Osteocyte (in vitro differentiated cells): ENCODE data around the gene KCTD16. TPM values are rescaled to one million over a fixed set of nuclear protein-coding genes. Genes with fewer than 3 reads are reported as not detected.

ENCODE experiments used
- DNase-seq: peaks from one replicate; pipeline ENCODE4 v3.0.0; 2021; ENCODE audit warnings: mixed read lengths; ENCODE audit not compliant: unreplicated experiment; ENCODE audit errors: extremely low spot score
- H3K27ac Mint-ChIP-seq: one replicate; pipeline ENCODE4 v1.8.0; 2021; ENCODE audit warnings: mild to moderate bottlenecking, mixed read lengths; ENCODE audit not compliant: unreplicated experiment
- H3K27me3 Mint-ChIP-seq: one replicate; pipeline ENCODE4 v1.8.0; 2021; ENCODE audit warnings: mixed read lengths; ENCODE audit not compliant: unreplicated experiment
- H3K36me3 Mint-ChIP-seq: one replicate; pipeline ENCODE4 v1.8.0; 2021; ENCODE audit warnings: mixed read lengths; ENCODE audit not compliant: unreplicated experiment
- H3K4me1 Mint-ChIP-seq: one replicate; pipeline ENCODE4 v1.8.0; 2021; ENCODE audit warnings: mixed read lengths; ENCODE audit not compliant: unreplicated experiment
- H3K4me3 Mint-ChIP-seq: one replicate; pipeline ENCODE4 v1.8.0; 2021; ENCODE audit warnings: mild to moderate bottlenecking, moderate library complexity, mixed read lengths; ENCODE audit not compliant: unreplicated experiment
- H3K9me3 Mint-ChIP-seq: one replicate; pipeline ENCODE4 v1.8.0; 2021; ENCODE audit warnings: mixed read lengths; ENCODE audit not compliant: unreplicated experiment
- total RNA-seq: library from RNA; stranded (reverse); gene quantifications from 2 replicates; pipeline ENCODE4 v1.2.1, GENCODE V29; 2021
- TF ChIP-seq, protein P1 (sequence below): fragments of 200-600 bp; sonication (generic); IDR thresholded peaks from 2 replicates; pipeline ENCODE4 v1.5.0; 2021; ENCODE audit warnings: antibody characterized with exemption, mild to moderate bottlenecking, moderate library complexity

The KCTD16 gene
- total RNA-seq, 1 donor from 2014 or later: 0.51 TPM

DNA sequence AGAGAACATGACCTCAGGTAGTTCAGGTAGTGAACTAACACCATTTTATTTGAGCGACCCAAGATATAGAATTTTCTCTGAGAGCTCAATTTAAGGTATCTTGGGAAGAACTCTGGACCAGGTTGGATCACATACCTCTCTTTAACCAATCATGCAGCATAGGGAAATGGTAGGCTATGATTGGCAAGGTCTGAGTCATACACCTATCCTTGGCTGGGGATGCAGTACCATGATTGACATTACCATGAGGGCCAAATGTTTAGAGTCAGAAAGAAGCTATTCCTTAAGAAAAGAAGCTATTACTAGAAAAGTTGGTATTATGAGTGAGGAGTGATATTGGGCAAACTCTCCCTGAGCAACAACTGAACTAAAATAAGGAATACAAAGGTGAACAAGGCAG, 258.7 kb downstream of the KCTD16 start:
- Mint-ChIP-seq H3K27me3 (no peaks in the 10 kb centered on the region), H3K4me1 (no peaks in the 10 kb centered on the region), H3K4me3 (no peak overlapping the region), H3K27ac (no peak overlapping the region), H3K36me3 (no peaks in the 10 kb centered on the region), H3K9me3 (no peaks in the 10 kb centered on the region)
- DNase-seq: no peak
- TF ChIP-seq, protein P1, sequence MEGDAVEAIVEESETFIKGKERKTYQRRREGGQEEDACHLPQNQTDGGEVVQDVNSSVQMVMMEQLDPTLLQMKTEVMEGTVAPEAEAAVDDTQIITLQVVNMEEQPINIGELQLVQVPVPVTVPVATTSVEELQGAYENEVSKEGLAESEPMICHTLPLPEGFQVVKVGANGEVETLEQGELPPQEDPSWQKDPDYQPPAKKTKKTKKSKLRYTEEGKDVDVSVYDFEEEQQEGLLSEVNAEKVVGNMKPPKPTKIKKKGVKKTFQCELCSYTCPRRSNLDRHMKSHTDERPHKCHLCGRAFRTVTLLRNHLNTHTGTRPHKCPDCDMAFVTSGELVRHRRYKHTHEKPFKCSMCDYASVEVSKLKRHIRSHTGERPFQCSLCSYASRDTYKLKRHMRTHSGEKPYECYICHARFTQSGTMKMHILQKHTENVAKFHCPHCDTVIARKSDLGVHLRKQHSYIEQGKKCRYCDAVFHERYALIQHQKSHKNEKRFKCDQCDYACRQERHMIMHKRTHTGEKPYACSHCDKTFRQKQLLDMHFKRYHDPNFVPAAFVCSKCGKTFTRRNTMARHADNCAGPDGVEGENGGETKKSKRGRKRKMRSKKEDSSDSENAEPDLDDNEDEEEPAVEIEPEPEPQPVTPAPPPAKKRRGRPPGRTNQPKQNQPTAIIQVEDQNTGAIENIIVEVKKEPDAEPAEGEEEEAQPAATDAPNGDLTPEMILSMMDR: no peak

GRCh38 chr5:144429905-144430304, 259.2 kb downstream of the KCTD16 start:
- H3K27me3 Mint-ChIP-seq: no peaks in the 10 kb centered on the region
- H3K27ac Mint-ChIP-seq: no peak overlapping the region
- H3K4me3 Mint-ChIP-seq: no peak overlapping the region
- no peak for DNase-seq
- no peaks in the 10 kb centered on the region for H3K36me3 Mint-ChIP-seq
- H3K4me1 Mint-ChIP-seq: no peaks in the 10 kb centered on the region
- no peaks in the 10 kb centered on the region for H3K9me3 Mint-ChIP-seq
- TF ChIP-seq, protein P1: no peak

DNA sequence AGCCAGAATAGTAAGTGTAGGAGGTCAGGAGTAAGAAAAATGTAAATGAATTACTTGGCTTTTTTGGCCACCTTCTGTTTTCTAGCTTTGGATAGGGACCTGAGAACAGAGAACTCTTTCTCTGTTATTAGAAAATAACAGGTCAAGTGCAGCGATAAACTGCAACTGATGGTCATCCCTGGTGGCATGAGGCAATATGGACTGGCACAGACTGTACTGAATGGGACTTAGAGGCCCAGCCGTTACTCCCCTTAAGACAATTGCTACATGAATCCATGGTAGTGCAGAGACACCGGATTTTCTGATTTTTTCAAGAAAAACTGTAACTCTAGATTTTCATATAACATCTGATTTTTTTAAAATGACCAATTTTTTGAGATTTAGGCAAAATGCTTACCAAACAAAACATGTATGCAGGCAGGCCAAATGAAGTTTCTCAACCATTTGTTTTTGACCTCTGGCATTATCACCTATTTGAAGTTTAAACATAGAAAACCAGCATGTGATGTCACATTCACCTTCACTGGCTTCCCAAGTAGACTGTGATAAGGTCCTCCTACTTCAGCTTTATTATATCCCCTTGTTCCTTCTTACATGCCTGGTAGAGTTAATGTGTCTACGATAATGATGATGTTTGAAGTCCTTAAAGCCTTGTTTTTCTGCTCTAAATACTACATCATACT, 262.6 kb downstream of the KCTD16 start:
- Mint-ChIP-seq H3K9me3 (no peaks in the 10 kb centered on the region), H3K27ac (no peak overlapping the region), H3K27me3 (no peaks in the 10 kb centered on the region), H3K4me3 (no peak overlapping the region), H3K36me3 (no peaks in the 10 kb centered on the region), H3K4me1 (no peaks in the 10 kb centered on the region)
- DNase-seq: no peak
- TF ChIP-seq, protein P1: no peak

DNA sequence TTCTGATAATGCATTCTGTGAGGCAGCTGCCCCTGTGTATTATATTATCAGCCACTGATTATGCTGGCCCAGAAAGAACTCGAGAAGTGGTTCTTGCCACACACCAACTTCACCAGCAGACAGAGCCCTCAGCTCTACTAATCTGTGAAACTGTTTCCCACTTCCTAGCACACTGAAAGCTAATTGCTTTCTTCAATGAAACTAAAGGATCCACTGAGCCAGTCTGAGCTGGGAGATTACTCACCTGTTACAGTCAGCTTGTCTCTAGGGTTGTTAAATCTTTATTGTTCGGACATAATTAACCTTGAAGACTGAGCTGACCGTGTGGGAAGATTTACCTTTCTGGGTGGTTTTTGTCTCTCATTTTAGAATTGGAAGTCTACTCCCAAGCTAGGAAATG, 263.2 kb downstream of the KCTD16 start:
- H3K27ac Mint-ChIP-seq: no peak overlapping the region
- H3K36me3 Mint-ChIP-seq: no peaks in the 10 kb centered on the region
- no peaks in the 10 kb centered on the region for H3K27me3 Mint-ChIP-seq
- TF ChIP-seq, protein P1: no peak
- H3K4me1 Mint-ChIP-seq: no peaks in the 10 kb centered on the region
- no peak for DNase-seq
- no peak overlapping the region for H3K4me3 Mint-ChIP-seq
- no peaks in the 10 kb centered on the region for H3K9me3 Mint-ChIP-seq

- no peak for DNase-seq
- H3K36me3 Mint-ChIP-seq: no peaks in the 10 kb centered on the region
- H3K27me3 Mint-ChIP-seq: no peaks in the 10 kb centered on the region
- H3K9me3 Mint-ChIP-seq: no peaks in the 10 kb centered on the region
- H3K4me1 Mint-ChIP-seq: no peaks in the 10 kb centered on the region
- no peak overlapping the region for H3K4me3 Mint-ChIP-seq
- TF ChIP-seq, protein P1: no peak
- no peak overlapping the region for H3K27ac Mint-ChIP-seq
These were observed 265.3 kb downstream of the KCTD16 start for GRCh38 chr5:144436007-144436406.
